Measurements from ENCODE around the gene ANAPC13.

DNA sequence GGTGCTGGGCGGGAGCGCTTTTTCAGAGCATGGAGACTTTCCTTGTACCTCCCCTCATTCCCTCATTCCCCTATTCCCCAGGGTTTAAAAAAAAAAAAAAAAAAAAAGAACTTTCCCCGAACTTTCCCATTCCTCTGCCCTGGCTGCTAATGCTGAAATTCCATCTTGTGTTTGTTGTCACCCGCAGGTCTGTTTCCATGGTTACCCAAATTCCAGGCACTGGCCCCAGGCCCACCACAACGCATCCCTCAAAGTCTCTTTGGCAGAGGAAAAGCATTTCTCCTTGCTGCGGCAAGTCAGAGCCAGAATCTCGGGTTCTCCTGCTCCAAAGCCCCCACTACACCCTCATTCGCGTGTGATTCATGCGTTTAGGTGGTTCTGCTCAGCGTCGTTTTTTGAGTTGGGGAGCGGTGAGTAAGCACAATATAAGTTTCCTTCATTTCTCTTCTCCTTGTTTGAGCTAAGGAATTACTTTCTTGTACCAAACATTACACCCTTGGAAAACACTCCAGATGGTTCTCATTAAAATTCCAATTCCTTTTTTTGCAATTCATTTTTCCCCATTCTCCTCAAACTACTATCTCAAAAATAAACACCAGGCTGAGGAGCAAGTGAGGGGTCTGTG is 21.6 kb downstream of the ANAPC13 start:
- TF ChIP-seq EZH2 (IDR thresholded peaks at IDR 0.05; ENCODE audit: insufficient read depth, poor library complexity, severe bottlenecking) (no peak), EZH2phosphoT487 (IDR thresholded peaks at IDR 0.05; ENCODE audit: insufficient read depth, low read depth) (no peak)
